MCF 10A (cell line): ENCODE data around the gene FYCO1. TPM values are rescaled to one million over a fixed set of nuclear protein-coding genes. Genes with fewer than 3 reads are reported as not detected.

Source experiments
- BruUV-seq: library from RNA; stranded (reverse); fragments of 400-500 nt; replicated peaks from 2 replicates; lab custom pipeline; 2021; lab: Mats Ljungman, UMichigan
- CTCF ChIA-PET: fragments of 300-600 bp; sonication (Branson Sonifier 250); formaldehyde crosslinking; extraction: SDS; loops from one replicate; lab custom pipeline; 2021; ENCODE audit warnings: antibody characterized with exemption, inconsistent platforms; lab: Yijun Ruan, JAX
- POLR2A ChIA-PET: fragments of 300-600, 350-650 bp; sonication (Branson Sonifier 250); formaldehyde crosslinking; extraction: SDS; loops from one replicate; lab custom pipeline; 2020; ENCODE audit warnings: antibody characterized with exemption, inconsistent platforms; lab: Yijun Ruan, JAX
- DNase-seq: peaks from one replicate; pipeline ENCODE4 v3.0.0-alpha.2; 2018; ENCODE audit not compliant: unreplicated experiment
- H3K27ac Mint-ChIP-seq: one replicate; pipeline ENCODE4 v1.8.0; 2022; ENCODE audit warnings: mild to moderate bottlenecking, low read depth, mixed read lengths; ENCODE audit not compliant: unreplicated experiment
- H3K27me3 Mint-ChIP-seq: one replicate; pipeline ENCODE4 v1.8.0; 2022; ENCODE audit warnings: mixed read lengths; ENCODE audit not compliant: insufficient read depth, unreplicated experiment
- H3K36me3 Mint-ChIP-seq: one replicate; pipeline ENCODE4 v1.8.0; 2022; ENCODE audit warnings: mild to moderate bottlenecking, moderate library complexity, mixed read lengths; ENCODE audit not compliant: insufficient read depth, unreplicated experiment
- H3K4me1 Mint-ChIP-seq: one replicate; pipeline ENCODE4 v1.8.0; 2022; ENCODE audit warnings: mixed read lengths; ENCODE audit not compliant: insufficient read depth, unreplicated experiment
- H3K4me3 Mint-ChIP-seq: one replicate; pipeline ENCODE4 v1.8.0; 2022; ENCODE audit warnings: mild to moderate bottlenecking, moderate library complexity, mixed read lengths; ENCODE audit not compliant: unreplicated experiment
- H3K9me3 Mint-ChIP-seq: one replicate; pipeline ENCODE4 v1.8.0; 2022; ENCODE audit warnings: mixed read lengths; ENCODE audit not compliant: unreplicated experiment
- CTCF ChIP-seq: fragments of 200-600 bp; IDR thresholded peaks from one replicate; pipeline ENCODE4 v1.8.0; 2022; ENCODE audit warnings: antibody characterized with exemption, mild to moderate bottlenecking; ENCODE audit not compliant: unreplicated experiment
- intact Hi-C: fragments of 100-400 bp; cut with micrococcal nuclease; formaldehyde crosslinking; loops from 2 replicates; pipeline ENCODE4 v1.14.1; 2022
- total RNA-seq: library from RNA; stranded (reverse); gene quantifications from 2 replicates; pipeline ENCODE4 v1.2.3, GENCODE V29; 2022

The FYCO1 gene
- total RNA-seq, 1 experiment from 2014 or later, result 18.4 TPM

GRCh38 chr3:45909542-45909941 lies 86.1 kb downstream of the FYCO1 start:
- TF ChIP-seq CTCF, result no peak
- Mint-ChIP-seq H3K36me3 (no peaks in the 10 kb centered on the region), H3K9me3 (no peaks in the 10 kb centered on the region), H3K4me3 (no peak overlapping the region), H3K27me3 (peaks cover 10% of the 10 kb centered on the region), H3K27ac (no peak overlapping the region), H3K4me1 (peaks cover 5% of the 10 kb centered on the region)
- no peak for DNase-seq
- intact Hi-C loops, result no loop called here
- no TSS peak for BruUV-seq
- POLR2A ChIA-PET, result interaction anchor here (0.7 kb wide), 1 partner anchor 67 kb away, joined by 4 read pairs; the partner anchor contains the start of gene LZTFL1
- CTCF ChIA-PET, result interaction anchor here (1.8 kb wide), 1 partner anchor 149 kb away, joined by 5 read pairs; no protein-coding TSS in a partner anchor

GRCh38 chr3:45908761-45909160 lies 86.9 kb downstream of the FYCO1 start:
- Mint-ChIP-seq H3K36me3 (no peaks in the 10 kb centered on the region), H3K27ac (no peak overlapping the region), H3K9me3 (no peaks in the 10 kb centered on the region), H3K4me1 (peaks cover 5% of the 10 kb centered on the region), H3K4me3 (no peak overlapping the region), H3K27me3 (peaks cover 10% of the 10 kb centered on the region)
- ChIA-PET POLR2A (interaction anchor here (0.7 kb wide), 1 partner anchor 67 kb away, joined by 4 read pairs; the partner anchor contains the start of gene LZTFL1), CTCF (interaction anchor here (0.6 to 1.8 kb wide), 4 partner anchors 146 to 175 kb away, joined by 3 to 5 read pairs (median 4); no protein-coding TSS in a partner anchor)
- DNase-seq, result no peak
- intact Hi-C loops, result no loop called here
- no peak for TF ChIP-seq CTCF
- BruUV-seq, result no TSS peak

GRCh38 chr3:45907769-45908705 lies 87.6 kb downstream of the FYCO1 start:
- intact Hi-C loops, result loop anchor here (1.0 kb wide), 1 partner anchor 147 kb away; no protein-coding TSS in a partner anchor
- Mint-ChIP-seq H3K9me3 (no peaks in the 10 kb centered on the region), H3K27me3 (peaks cover 10% of the 10 kb centered on the region), H3K4me3 (no peak overlapping the region), H3K4me1 (peaks cover 5% of the 10 kb centered on the region), H3K27ac (no peak overlapping the region), H3K36me3 (peaks cover 4% of the 10 kb centered on the region)
- POLR2A ChIA-PET, result interaction anchor here (0.9 kb wide), 1 partner anchor 23 kb away, joined by 4 read pairs; no protein-coding TSS in a partner anchor
- DNase-seq, result peak; percentile 20
- CTCF ChIA-PET, result interaction anchor here (0.6 to 1.8 kb wide), 4 partner anchors 14 to 176 kb away, joined by 3 to 5 read pairs (median 3); no protein-coding TSS in a partner anchor
- no peak for TF ChIP-seq CTCF
- BruUV-seq, result no TSS peak
